Stimulated activated CD4-positive, alpha-beta T cell treated with anti-CD3 and anti-CD28 coated beads, Interleukin-15, amount 100 ng/mL, for 1 hour (primary cell): ENCODE data around the gene SDCBP2.
A peak's percentile ranks its signal among the peaks of the same experiment; 100 is the strongest.

Source experiments
- DNase-seq, 2 donors: peaks; one replicate each; pipeline ENCODE4 v3.0.0-alpha.2; 2020; ENCODE audit warnings: low read depth in 1 of 2, low spot score in 1 of 2

SDCBP2 gene

DNA sequence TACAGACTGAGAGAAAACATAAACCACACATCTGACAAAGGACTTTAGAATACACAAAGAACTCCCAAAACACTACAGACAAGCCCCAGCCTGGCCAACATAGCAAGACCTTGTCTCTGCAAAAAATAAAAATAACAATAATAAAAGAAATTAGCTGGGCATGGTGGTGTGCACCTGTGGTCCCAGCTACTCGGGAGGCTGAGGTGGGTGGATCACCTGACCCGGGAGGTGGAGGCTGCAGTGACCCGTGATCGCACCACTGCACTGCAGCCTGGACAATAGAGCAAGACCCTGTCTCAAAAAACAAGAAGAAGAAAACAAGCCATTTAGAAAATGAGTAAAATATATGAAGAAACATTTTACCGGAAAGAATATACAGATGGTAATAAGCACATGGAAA lies 13.1 kb downstream of the SDCBP2 start:
- no peak for DNase-seq

DNA sequence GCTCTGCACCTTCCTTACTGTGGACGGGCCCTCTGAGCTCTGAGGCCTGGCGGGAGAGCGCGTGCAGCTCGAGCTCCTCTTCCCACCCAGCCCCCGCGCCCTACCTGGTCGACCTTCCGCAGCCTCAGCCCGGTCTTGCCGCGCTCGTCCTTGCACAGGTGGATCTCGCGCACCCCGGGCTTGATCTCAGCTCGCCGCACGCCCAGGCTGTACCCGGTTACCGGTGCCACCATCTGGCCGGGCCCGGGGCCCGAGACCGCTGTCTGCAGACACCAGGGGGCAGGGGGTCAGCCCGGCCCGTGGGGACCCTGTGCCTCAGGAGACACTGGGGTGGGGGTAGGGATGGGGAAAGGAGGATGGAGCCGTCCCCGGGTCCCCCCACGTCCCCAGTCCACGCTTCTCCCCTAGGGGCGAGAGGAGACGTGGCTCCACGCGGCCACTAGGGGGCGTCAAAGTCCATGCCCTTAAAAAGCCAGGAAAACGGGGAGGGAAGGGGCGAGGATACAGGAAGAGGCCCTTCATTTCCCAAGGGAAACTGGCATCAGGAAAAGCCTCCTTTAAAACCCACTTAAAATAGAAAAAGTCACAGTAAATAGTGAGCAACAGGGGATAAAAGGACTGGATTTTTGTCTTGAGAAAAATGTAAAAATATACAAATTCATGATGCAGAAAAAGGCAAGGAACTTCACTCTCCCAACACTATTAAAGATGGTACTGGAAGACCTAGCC lies 15.5 kb downstream of the SDCBP2 start:
- peak; percentile 27 to 54 for DNase-seq

DNA sequence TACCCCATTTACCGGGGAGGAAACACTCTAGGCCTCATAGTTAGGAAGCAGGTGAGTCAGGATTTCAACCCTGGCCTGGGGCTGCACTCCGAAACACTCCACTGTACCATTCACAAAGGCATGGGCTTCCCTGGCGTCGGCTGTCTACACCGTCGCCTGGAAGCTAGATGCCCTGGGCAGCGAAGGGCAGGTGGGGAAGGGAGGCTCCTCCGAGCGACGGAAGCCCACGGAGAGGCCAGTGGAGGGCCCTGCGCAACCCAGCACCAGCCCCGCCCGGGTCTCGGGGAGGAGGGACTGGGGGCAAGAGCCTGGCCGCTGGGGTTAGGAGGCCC lies 16.1 kb downstream of the SDCBP2 start:
- DNase-seq, result no peak

DNA sequence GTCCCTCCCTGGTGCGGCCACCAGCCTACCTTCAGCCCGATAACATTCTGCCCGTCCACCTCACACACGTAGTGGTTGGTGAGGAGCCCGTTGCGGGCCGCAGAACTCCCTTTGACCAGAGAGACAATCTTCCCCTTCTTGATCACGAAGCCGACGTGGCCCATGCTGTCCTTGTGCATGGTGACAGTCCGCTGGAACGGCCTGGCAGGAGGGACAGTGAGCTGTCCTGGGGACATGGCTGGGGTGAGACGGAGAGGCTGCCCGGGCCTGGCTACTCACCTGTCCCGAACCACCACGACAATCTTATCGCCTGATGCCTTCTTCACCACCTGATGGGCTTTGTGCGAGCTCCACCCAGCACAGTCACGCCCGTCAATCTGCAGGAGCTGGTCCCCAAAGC lies 16.6 kb downstream of the SDCBP2 start:
- DNase-seq, result no peak

DNA sequence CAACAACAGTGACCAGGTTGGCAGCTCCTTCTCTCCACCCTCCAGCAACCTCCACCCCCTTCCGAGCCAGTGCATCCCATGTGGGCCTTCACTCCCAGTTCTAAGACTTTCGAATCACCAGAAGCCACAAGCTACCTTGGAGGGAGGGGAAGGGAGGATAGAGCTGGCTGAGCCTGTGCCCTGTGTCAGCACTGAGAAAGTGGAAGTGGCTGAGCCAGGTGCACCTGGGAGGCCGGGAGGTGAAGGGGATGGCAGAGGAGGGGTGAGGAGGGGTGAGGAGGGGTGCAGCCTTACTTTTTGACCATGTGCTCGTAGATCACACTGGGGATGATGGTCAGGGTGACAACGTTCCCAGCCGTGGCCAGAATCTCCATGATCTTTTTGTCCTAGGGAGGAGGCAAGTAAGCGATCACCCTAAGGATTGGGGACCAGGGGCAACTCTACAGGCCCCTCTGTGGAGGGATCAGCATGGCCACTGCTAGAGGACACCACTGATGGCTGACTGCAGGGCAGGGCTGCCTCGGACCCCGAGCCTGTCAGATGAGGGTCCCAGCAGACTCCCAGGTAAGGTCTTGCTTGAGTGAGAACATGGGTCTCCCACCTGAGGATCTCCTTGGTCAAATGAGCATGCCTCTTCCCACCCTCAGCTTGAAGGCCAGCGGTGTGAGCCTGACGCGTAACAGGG lies 18.3 kb downstream of the SDCBP2 start:
- DNase-seq, result no peak

DNA sequence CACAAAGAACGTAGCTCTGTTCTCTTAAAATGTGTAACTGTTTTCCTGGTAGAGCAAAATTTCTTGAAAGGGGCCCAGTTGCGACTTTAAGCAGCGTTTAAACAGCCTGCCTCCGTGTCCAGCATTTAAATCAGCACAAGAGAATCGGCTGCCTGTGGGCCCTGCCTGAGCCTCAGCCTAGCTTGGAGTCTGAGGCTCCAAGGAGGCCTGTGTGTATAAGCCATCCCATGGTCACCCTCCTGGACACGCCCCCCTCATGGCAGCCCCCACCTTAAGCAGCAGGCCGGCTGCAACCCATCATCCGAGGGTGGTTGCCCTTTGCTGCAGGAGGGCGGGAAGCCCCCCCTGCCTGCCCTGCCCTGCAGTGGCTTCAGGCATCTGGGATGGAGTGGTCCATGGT lies 18.9 kb downstream of the SDCBP2 start:
- DNase-seq, result no peak

DNA sequence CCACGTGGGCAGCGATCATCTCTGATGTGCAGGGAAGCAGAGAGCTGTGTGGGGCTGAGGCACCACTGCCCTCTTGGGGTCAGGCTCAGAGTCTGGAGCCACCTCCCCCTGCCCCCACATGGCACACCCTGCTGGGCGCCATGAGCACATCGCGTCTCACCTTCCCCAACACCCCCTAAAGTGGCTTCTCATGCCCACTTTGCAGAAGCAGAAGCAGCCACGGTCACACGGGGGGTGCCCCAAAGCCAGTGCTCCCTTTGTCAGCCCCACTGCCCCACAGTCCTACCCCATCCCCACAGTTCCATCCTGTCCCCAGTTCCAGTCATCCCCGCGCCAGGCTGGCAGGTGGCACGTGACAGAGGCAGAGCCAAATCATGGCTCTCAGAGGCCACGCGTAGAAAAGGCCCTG lies 19.5 kb downstream of the SDCBP2 start:
- no peak for DNase-seq

DNA sequence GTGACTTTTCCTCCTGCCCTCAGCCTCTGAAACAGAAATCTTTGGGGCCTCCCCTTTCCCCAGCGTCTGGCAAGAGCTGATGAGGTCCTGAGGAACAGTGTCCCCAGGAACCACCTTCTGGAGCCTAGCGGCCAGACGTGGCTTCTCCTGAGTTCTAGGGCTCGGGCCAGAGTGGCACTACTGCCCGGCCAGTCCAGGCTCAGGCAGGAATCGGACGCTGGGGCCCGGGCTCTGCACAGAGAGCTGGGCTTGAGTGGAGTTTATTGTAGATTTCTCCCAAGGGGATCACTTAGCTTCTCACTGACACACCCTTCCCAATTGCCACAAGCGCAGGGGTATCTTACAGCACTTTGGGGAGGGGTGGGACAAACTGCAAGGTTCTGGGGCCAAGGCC lies 20.2 kb downstream of the SDCBP2 start:
- no peak for DNase-seq

DNA sequence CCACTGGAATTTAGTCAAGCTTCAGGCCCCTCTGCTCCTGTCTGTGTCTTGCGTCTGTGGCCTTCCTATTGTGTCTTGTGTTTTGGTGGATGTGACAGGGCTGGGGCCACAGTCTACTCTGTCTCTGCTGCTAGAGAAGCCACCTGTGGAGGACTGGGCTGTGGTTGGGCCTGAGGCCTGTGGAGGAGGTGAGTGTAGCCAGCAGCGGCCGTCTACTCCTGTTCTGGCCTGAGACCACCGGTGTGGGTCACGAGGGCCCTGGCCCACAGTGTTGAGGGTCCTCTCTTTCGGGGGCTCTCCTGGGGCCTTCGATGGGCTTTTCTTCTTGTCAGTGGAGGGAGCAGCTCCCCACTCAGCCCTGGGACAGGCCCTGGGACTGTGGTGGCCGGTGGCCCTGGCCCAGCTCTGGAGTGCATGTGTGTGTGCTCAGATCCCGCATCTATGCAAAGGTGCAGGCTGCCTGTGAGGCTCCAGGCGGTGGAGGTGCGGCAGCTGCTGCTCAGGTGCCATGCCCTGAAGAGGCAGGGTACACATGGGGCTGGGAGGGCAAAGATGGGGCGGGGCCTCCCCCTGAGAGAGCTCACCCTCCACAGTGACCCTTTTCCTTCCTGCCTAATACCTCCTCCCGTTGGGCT lies 20.8 kb downstream of the SDCBP2 start:
- no peak for DNase-seq

DNA sequence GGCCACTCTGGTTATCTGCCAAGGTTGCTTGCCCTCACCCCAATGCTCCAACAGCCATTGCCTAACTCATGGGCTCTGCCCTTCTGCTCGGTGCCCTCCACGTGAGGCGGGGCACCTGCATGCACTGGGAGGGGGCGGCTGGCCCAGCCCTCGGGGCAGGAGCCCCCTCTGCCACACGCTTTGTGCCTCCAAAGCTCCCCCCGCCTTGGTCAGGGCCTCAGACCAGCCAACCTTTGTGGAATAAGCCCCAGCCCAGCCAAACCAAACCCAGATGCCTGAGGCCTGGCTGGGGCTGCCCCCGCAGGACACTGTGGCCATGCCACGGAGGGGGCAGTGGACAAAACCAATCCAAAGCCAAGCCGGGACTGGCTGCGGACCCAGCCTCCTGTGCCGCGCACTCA lies 21.4 kb downstream of the SDCBP2 start:
- no peak for DNase-seq

DNA sequence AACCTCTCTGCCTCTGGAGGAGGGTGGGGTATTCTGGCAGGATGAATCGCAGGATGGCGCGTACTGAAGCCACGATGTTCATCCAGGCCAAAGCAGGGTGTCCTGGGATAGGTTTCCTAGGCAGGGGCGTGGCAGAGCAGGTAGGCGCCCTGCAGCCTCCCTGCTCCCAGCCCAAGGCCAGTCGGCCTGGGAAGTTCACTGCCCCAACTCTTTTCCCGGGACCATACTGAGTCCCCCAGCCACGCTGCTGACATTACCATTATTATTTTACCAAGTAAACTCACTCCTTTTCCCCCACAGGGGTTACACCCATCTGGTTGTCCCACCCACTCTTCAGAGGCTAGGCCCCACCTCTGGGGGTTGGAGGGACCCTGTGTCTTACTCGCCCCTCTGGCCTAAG lies 21.8 kb downstream of the SDCBP2 start:
- no peak for DNase-seq

DNA sequence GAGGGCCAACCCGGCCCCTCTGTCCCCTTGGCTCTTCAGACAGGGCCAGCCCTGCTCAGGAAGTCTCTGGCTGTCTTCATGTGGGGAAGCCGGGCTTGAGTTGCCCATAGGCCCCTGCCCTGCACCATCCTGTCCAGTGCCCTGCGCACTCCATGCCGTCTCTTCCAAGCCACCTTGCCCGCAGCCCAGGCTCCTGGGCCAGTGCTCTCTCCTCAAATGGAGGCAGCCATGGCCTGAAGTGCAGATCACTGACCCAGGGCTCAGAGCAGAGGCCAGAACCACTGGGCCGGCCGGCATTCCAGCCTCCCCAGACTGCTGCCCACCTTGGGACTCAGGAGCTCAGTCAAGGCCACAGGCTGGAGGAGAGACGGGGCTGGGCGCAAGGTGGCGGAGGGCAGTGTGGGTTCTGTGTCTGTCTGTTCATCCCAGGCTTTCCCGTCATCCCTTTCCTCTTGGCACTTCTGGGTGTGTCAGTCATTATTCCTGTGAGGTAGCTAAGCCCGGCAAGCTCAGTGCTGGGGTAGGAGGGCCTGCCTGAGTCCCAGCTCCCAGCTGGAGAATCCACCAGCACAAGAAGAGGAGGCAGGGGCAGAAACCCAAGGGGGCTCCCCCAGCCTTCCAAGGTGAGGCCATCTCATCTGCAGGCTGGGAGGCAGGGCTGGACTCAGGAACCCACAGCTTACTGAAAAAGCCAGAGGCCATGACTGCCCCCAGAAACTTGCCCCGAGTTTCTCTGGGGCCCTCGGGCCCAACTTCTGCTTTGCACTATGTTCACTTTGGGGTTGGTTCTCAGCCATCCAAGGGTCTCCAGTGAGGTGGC lies 22.4 kb downstream of the SDCBP2 start:
- no peak for DNase-seq

DNA sequence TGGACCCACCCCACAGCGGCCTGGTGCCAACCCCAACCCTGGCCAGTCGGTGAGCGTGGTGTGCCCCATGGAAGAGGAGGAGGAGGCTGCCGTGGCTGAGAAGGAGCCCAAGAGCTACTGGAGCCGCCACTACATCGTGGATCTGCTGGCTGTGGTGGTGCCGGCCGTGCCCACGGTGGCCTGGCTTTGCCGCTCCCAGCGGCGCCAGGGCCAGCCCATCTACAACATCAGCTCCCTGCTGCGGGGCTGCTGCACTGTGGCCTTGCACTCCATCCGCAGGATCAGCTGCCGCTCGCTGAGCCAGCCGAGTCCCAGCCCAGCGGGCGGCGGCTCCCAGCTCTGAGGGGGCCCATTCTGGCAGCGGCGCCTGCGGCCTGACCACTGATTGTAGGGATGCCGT lies 23.2 kb downstream of the SDCBP2 start:
- DNase-seq, result no peak

DNA sequence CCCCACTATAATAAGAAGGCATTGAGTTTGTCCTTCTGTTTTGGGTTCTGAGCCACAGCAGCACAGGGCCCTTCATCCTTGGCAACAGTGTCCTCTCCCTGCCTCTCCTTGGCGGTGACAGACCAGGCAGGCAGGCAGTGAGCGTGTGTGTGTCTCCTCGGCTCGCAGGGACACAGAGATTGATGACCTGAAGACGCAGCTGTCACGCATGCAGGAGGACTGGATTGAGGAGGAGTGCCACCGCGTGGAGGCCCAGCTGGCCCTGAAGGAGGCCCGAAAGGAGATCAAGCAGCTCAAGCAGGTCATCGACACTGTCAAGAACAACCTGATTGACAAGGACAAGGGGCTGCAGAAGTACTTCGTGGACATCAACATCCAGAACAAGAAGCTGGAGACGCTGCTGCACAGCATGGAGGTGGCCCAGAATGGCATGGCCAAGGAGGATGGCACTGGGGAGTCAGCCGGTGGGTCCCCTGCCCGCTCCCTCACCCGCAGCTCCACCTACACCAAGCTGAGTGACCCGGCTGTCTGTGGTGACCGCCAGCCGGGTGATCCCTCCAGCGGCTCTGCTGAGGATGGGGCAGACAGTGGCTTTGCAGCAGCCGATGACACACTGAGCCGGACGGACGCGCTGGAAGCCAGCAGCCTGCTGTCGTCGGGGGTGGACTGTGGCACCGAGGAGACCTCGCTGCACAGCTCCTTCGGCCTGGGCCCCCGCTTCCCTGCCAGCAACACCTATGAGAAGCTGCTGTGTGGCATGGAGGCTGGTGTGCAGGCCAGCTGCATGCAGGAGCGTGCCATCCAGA lies 24.0 kb downstream of the SDCBP2 start:
- no peak for DNase-seq

DNA sequence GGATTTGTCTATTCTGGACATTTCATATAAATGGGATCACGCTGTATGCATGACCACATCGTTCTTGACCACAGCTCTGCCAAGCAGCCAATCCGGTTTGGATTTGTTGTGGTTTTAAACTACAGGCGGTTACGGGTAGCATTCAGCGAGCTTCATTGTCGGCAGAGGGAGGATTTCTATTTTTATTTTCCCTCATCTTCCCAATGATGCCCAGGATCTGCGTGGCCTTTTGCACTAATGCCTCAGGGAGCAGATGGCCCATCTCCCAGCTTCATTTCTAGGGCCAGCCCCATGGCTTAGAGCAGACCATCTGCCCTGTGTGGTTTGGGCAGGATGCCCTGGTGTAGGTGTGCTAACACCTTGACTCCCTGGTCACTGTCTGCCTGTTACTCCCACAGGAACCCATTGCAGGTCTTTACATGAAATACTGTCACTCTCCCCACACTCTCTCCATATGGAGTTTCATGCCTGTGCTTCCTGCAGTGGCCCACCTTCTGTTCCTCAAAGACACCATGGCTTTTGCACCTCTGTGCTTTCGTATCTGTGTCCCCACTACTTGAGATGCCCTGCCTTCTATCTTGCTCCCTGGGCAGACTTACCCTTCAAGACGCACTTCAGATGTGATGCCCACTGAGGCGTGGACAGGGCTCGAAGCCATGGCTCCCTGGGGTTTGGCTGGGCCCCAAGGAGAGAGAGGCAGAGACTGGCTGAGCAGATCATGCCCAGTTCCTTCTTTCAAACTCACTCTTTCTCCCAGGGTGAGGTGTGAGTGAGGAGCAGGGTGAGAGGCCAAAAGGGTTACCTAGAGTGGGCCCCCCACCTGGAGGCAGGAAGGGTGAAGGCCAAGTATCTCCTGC lies 26.0 kb downstream of the SDCBP2 start:
- DNase-seq, result no peak

DNA sequence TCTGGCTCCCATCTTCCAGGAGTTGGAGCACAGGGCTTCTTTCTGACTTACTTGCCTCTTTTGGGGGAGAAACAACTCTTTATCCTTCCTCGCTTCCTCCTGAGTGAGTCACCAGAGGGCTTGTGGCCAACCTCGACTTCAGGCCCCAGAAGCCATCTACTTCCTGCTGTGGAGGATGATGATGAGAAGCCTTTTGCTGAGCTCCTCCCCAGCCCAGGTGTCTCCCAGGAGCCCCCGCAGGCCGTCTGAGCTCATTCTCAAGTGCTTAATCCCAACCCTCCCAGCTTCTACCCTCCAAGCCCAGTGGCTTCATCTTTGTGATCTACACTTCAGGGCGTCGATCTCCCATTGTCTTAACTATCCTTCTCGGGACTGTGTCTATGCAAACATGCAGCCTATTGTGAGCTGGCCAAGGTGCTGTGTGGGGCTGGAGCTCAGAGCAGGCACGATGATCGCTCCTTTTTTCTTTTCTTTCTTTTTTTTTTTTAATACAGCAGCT lies 27.9 kb downstream of the SDCBP2 start:
- peak in 1 of 2 donors; percentile 12 for DNase-seq

DNA sequence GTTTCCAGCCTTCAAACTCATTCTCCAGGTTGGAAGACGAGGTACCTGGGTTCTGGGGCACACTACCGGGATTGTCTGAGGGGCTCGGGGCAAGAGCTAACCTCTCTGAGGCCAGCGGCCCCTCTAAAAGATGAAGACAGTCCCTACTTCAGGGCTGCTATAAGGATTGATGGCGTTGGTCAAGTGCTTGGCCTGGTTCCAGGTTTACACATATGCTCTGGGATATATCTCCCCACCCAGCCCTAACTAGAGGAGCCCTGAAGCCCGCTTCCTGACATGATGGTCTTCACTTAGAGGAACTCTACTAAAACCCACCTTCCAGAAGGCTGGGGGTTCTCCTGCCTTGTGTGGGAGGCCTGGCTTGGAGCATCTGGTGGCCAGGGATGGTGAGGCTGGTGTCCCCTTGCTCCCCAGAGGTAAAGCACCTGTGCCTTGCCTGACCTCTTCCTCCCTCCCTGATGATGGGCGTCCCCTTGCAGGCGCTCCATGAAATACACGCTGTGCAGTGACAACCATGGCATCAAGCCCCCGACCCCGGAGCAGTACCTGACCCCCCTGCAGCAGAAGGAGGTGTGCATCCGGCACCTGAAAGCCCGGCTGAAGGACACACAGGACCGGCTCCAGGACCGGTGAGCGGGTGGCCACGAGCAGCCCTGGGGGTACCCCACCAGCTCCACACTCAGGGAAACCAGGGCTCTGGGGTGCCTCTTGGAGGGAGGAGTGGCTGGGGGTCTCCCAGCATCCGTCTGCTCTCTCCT lies 28.7 kb downstream of the SDCBP2 start:
- no peak for DNase-seq

DNA sequence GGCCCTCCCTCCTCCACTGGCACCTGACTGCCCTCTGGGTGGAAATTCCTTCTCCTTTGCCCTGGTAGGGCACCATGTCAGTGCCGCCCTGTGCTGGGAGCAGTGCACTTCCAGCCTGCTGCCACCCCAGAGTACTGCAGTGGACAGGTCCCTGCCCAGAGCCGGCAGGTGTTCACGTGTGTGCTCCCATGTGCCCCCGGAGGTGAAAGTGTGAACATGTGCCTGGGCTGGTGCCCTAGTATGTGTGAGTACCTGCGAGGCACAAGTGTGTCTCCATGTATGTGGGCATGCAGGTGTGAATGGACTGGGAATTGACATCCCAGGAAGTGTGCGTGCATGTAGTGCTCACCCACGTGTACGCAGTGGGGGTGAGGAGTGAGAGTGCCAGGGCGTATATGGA lies 29.4 kb downstream of the SDCBP2 start:
- DNase-seq, result peak in 1 of 2 donors; percentile 24

DNA sequence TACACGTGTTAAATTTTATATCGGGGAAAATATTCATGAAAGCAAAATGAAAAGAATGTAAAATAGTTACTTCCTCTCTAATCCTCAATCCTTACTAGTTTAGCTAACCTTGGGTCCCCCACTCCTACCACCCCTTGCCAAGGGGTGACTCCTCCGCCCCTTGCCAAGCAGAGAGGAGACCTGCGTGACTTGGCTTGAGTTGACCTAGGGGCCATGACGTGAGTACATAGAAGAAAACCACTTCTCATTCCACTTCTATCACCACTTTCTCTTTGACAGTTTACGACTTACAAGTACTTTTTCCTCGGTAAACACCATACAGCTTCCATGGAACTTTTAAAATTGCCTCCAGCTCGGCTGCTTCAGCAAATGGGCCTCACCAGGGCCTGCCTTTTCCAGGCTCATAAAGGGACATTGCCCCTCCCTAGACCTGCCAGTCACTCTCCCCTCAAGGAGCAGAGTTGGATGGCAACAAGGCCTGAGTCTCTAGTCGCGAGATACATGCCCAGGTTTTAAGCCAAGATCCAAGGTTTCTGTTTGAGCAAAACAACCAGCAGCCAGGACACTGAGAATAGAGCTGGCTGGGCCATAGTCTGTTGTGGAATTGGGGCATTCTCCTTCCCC lies 29.9 kb downstream of the SDCBP2 start:
- no peak for DNase-seq
